GM12878 (cell line): ENCODE data around the gene POT1.

Source experiments
- CHD1 ChIP-seq: IDR thresholded peaks from 2 replicates; pipeline ENCODE4 v1.6.1; 2012; ENCODE audit warnings: low read depth, low read length, improper control_type of control experiment
- MYC ChIP-seq: IDR thresholded peaks from 2 replicates; pipeline ENCODE4 v1.6.1; 2011; ENCODE audit warnings: mild to moderate bottlenecking, low read length, moderate library complexity, inconsistent platforms; ENCODE audit not compliant: insufficient read depth, insufficient replicate concordance, insufficient read length, severe bottlenecking
- ZNF217 ChIP-seq: fragments of 450-650 bp; IDR thresholded peaks from 2 replicates; pipeline ENCODE4 v1.6.1; 2017; ENCODE audit warnings: antibody characterized with exemption, mild to moderate bottlenecking
- TF ChIP-seq, protein P1 (sequence below), 3 experiments: IDR thresholded peaks in 2 of 3; conservative IDR thresholded peaks in 1 of 3; 2 replicates each; pipeline ENCODE4 v1.5.1; 2011; ENCODE audit warnings: low read depth in 3 of 3, low read length in 3 of 3, mild to moderate bottlenecking in 3 of 3, control low read depth in 2 of 3, moderate library complexity in 2 of 3, inconsistent platforms in 1 of 3, mixed read lengths in 1 of 3; ENCODE audit not compliant: control insufficient read depth in 2 of 3, insufficient read depth in 1 of 3; ENCODE audit errors: extremely low read depth in 1 of 3

- no peak for TF ChIP-seq MYC
- no peak for TF ChIP-seq CHD1
- TF ChIP-seq, protein P1, sequence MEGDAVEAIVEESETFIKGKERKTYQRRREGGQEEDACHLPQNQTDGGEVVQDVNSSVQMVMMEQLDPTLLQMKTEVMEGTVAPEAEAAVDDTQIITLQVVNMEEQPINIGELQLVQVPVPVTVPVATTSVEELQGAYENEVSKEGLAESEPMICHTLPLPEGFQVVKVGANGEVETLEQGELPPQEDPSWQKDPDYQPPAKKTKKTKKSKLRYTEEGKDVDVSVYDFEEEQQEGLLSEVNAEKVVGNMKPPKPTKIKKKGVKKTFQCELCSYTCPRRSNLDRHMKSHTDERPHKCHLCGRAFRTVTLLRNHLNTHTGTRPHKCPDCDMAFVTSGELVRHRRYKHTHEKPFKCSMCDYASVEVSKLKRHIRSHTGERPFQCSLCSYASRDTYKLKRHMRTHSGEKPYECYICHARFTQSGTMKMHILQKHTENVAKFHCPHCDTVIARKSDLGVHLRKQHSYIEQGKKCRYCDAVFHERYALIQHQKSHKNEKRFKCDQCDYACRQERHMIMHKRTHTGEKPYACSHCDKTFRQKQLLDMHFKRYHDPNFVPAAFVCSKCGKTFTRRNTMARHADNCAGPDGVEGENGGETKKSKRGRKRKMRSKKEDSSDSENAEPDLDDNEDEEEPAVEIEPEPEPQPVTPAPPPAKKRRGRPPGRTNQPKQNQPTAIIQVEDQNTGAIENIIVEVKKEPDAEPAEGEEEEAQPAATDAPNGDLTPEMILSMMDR (IDR thresholded peaks at IDR 0.05 in 2 of 3, conservative IDR thresholded peaks at IDR 0.05 in 1 of 3; ENCODE audit: control insufficient read depth in 2 of 3, extremely low read depth in 1 of 3, insufficient read depth in 1 of 3, low read depth in 3 of 3, low read length in 3 of 3), result no peak
- TF ChIP-seq ZNF217, result no peak
These were observed 86.3 kb downstream of the POT1 start for GRCh38 chr7:124843336-124843735.
